GM21367 (cell line): Measurements from ENCODE around the gene ZCCHC3.

Experiments
- ATAC-seq: cut with Tn5 transposase; IDR thresholded peaks from one replicate; pipeline ENCODE4 v1.9.1; 2021; ENCODE audit not compliant: unreplicated experiment

The ZCCHC3 gene

GRCh38 chr20:311609-312008, 14.2 kb downstream of the ZCCHC3 start:
- ATAC-seq: no peak

- ATAC-seq: no peak
Measured at GRCh38 chr20:312067-312466, 14.7 kb downstream of the ZCCHC3 start.

- ATAC-seq: no peak
Measured at GRCh38 chr20:312866-313265, 15.5 kb downstream of the ZCCHC3 start.

- no peak for ATAC-seq
Measured at GRCh38 chr20:313402-313801, 16.0 kb downstream of the ZCCHC3 start.

- ATAC-seq: no peak
Measured at GRCh38 chr20:313948-314347, 16.6 kb downstream of the ZCCHC3 start.

GRCh38 chr20:316316-317068, 19.1 kb downstream of the ZCCHC3 start:
- ATAC-seq: no peak

- ATAC-seq: peak; percentile 46
Measured at GRCh38 chr20:324177-325044, 27.0 kb downstream of the ZCCHC3 start.

- peak; percentile 63 for ATAC-seq
Measured at GRCh38 chr20:325045-325888, 27.9 kb downstream of the ZCCHC3 start, which contains the start of gene SOX12. TSS of gene SOX12 (plus strand) at chr20:325552. CDS start at chr20:325925, 373 bp downstream.

- ATAC-seq: no peak
Measured at GRCh38 chr20:325889-326644, 28.7 kb downstream of the ZCCHC3 start.

- ATAC-seq: no peak
Measured at GRCh38 chr20:326645-327185, 29.3 kb downstream of the ZCCHC3 start.

GRCh38 chr20:327186-328026, 30.0 kb downstream of the ZCCHC3 start:
- no peak for ATAC-seq

GRCh38 chr20:328027-328974, 30.9 kb downstream of the ZCCHC3 start:
- no peak for ATAC-seq

- no peak for ATAC-seq
Measured at GRCh38 chr20:328975-329695, 31.8 kb downstream of the ZCCHC3 start.

GRCh38 chr20:329851-330232, 32.5 kb downstream of the ZCCHC3 start:
- no peak for ATAC-seq

- peak; percentile 37 for ATAC-seq
Measured at GRCh38 chr20:330233-331149, 33.1 kb downstream of the ZCCHC3 start.

GRCh38 chr20:334578-334977, 37.2 kb downstream of the ZCCHC3 start:
- ATAC-seq: no peak
